Neural cell (in vitro differentiated cells): Measurements from ENCODE around the gene TM9SF1. TPM values are rescaled to one million over a fixed set of nuclear protein-coding genes. Genes with fewer than 3 reads are reported as not detected.

Experiments
- H2AFZ ChIP-seq: fragments of 200-600, 300-800 bp; sonication (generic), shearing (Covaris generic); 2 replicates; pipeline ENCODE4 v1.6.0; 2014; ENCODE audit warnings: low read depth, mild to moderate bottlenecking, antibody characterized with exemption, low read length, moderate library complexity
- H3F3A ChIP-seq: fragments of 200-600 bp; shearing (Covaris generic); 2 replicates; pipeline ENCODE4 v1.6.1; 2016; ENCODE audit warnings: mild to moderate bottlenecking, moderate library complexity, mixed read lengths, antibody characterized with exemption, low read length; ENCODE audit not compliant: insufficient read depth, poor library complexity, severe bottlenecking
- H3K27ac ChIP-seq: fragments of 200-600, 300-800 bp; sonication (generic), shearing (Covaris generic); 2 replicates; pipeline ENCODE4 v1.5.1; 2014; ENCODE audit warnings: mild to moderate bottlenecking, low read length, moderate library complexity
- H3K27me3 ChIP-seq: fragments of 300-800, 200-600 bp; sonication (generic), shearing (Covaris generic); 2 replicates; pipeline ENCODE4 v1.6.0; 2014; ENCODE audit warnings: mild to moderate bottlenecking, low read depth, low read length, moderate library complexity; ENCODE audit not compliant: insufficient read depth
- H3K36me3 ChIP-seq: fragments of 300-800, 200-600 bp; sonication (generic), shearing (Covaris generic); 2 replicates; pipeline ENCODE4 v1.5.1; 2014; ENCODE audit warnings: mild to moderate bottlenecking, antibody characterized with exemption, low read length, moderate library complexity; ENCODE audit not compliant: insufficient read depth
- H3K4me2 ChIP-seq: fragments of 300-800, 200-600 bp; sonication (generic), shearing (Covaris generic); 2 replicates; pipeline ENCODE4 v1.6.0; 2014; ENCODE audit warnings: mild to moderate bottlenecking, low read length
- H3K4me3 ChIP-seq: fragments of 300-800, 200-600 bp; sonication (generic), shearing (Covaris generic); 2 replicates; pipeline ENCODE4 v1.5.1; 2014; ENCODE audit warnings: mild to moderate bottlenecking, low read length, moderate library complexity
- H3K79me2 ChIP-seq: fragments of 200-600 bp; shearing (Covaris generic); replicated peaks from 2 replicates; pipeline ENCODE4 v1.6.0; 2014; ENCODE audit warnings: mild to moderate bottlenecking, low read length, moderate library complexity; ENCODE audit not compliant: insufficient read depth
- H3K9ac ChIP-seq: fragments of 300-800, 200-600 bp; sonication (generic), shearing (Covaris generic); 2 replicates; pipeline ENCODE4 v1.6.1; 2016; ENCODE audit warnings: mild to moderate bottlenecking, low read length, mixed read lengths
- H3K9me2 ChIP-seq: fragments of 200-600 bp; shearing (Covaris generic); 2 replicates; pipeline ENCODE4 v1.6.1; 2016; ENCODE audit warnings: mild to moderate bottlenecking, low read length, mixed read lengths; ENCODE audit not compliant: insufficient read depth
- H3K9me3 ChIP-seq: fragments of 200-600, 300-800 bp; sonication (generic), shearing (Covaris generic); 2 replicates; pipeline ENCODE4 v1.6.1; 2016; ENCODE audit warnings: mild to moderate bottlenecking, mixed run types, low read length, moderate library complexity, mixed read lengths
- H4K20me1 ChIP-seq: fragments of 200-600 bp; shearing (Covaris generic); 2 replicates; pipeline ENCODE4 v1.6.1; 2016; ENCODE audit warnings: mild to moderate bottlenecking, mixed run types; ENCODE audit not compliant: insufficient read depth
- CTCF ChIP-seq: fragments of 450-650 bp; IDR thresholded peaks from 2 replicates; pipeline ENCODE4 v1.5.1; 2014; ENCODE audit warnings: antibody characterized with exemption, mild to moderate bottlenecking, moderate library complexity; ENCODE audit not compliant: poor library complexity, severe bottlenecking
- EP300 ChIP-seq: fragments of 450-650 bp; conservative IDR thresholded peaks from 2 replicates; pipeline ENCODE4 v1.6.1; 2014; ENCODE audit warnings: antibody characterized with exemption, mild to moderate bottlenecking, moderate library complexity; ENCODE audit not compliant: poor library complexity, severe bottlenecking
- EZH2 ChIP-seq: fragments of 200-600, 300-800 bp; shearing (Covaris generic), sonication (generic); IDR thresholded peaks from 2 replicates; pipeline ENCODE4 v1.6.1; 2014; ENCODE audit warnings: antibody characterized with exemption, low read length, borderline replicate concordance, mild to moderate bottlenecking; ENCODE audit not compliant: insufficient read depth, poor library complexity, severe bottlenecking
- MXI1 ChIP-seq: fragments of 450-650 bp; conservative IDR thresholded peaks from 2 replicates; pipeline ENCODE4 v1.6.1; 2014; ENCODE audit warnings: antibody characterized with exemption, mild to moderate bottlenecking; ENCODE audit not compliant: poor library complexity, severe bottlenecking
- POLR2AphosphoS5 ChIP-seq: IDR thresholded peaks from 2 replicates; pipeline ENCODE4 v1.6.1; 2012
- RAD21 ChIP-seq: fragments of 450-650 bp; conservative IDR thresholded peaks from 2 replicates; pipeline ENCODE4 v1.6.1; 2014; ENCODE audit warnings: antibody characterized with exemption, mild to moderate bottlenecking, moderate library complexity
- REST ChIP-seq: IDR thresholded peaks from 2 replicates; pipeline ENCODE4 v1.6.1; 2012; ENCODE audit warnings: borderline replicate concordance
- SMC3 ChIP-seq: fragments of 450-650 bp; conservative IDR thresholded peaks from 2 replicates; pipeline ENCODE4 v1.6.1; 2014; ENCODE audit warnings: antibody characterized with exemption, mild to moderate bottlenecking, moderate library complexity; ENCODE audit not compliant: poor library complexity
- TAF1 ChIP-seq: IDR thresholded peaks from 2 replicates; pipeline ENCODE4 v1.6.1; 2012; ENCODE audit warnings: low read depth
- polyA plus RNA-seq: library from polyadenylated mRNA; depleted of rRNA; stranded (reverse); fragments of >200 nt; gene quantifications from 2 replicates; pipeline ENCODE4 v1.2.3, GENCODE V29; 2014

The TM9SF1 gene
- polyA plus RNA-seq, 1 donor from 2014 or later: 25.1 TPM

- no peaks in the 10 kb centered on the region for H3K9me2 ChIP-seq
- H2AFZ ChIP-seq: no peak overlapping the region
- H3K4me2 ChIP-seq: no peak overlapping the region
- H3K9ac ChIP-seq: no peak overlapping the region
- no peak overlapping the region for H3K4me3 ChIP-seq
- no peaks in the 10 kb centered on the region for H3K9me3 ChIP-seq
- no peak overlapping the region for H3K27ac ChIP-seq
- no peaks in the 10 kb centered on the region for H3K27me3 ChIP-seq
- H4K20me1 ChIP-seq: no peaks in the 10 kb centered on the region
- TF ChIP-seq EP300 (no peak), REST (no peak), TAF1 (no peak), MXI1 (no peak), POLR2AphosphoS5 (no peak), EZH2 (no peak), CTCF (no peak), RAD21 (no peak), SMC3 (no peak)
- no peaks in the 10 kb centered on the region for H3K36me3 ChIP-seq
- peaks cover 13% of the 10 kb centered on the region for H3K79me2 ChIP-seq
- H3F3A ChIP-seq: peaks cover 11% of the 10 kb centered on the region
Measured at GRCh38 chr14:24144451-24144850, 50.8 kb downstream of the TM9SF1 start.

GRCh38 chr14:24143511-24143910 lies 51.7 kb downstream of the TM9SF1 start:
- Histone ChIP-seq H3K27ac (no peak overlapping the region), H2AFZ (no peak overlapping the region), H3K36me3 (no peaks in the 10 kb centered on the region), H3K9ac (no peak overlapping the region), H3K79me2 (peaks cover 19% of the 10 kb centered on the region), H3K9me3 (no peaks in the 10 kb centered on the region), H3K27me3 (no peaks in the 10 kb centered on the region), H3K4me3 (no peak overlapping the region), H4K20me1 (no peaks in the 10 kb centered on the region), H3K4me2 (no peak overlapping the region), H3K9me2 (no peaks in the 10 kb centered on the region), H3F3A (peaks cover 11% of the 10 kb centered on the region)
- no peak for TF ChIP-seq CTCF
- TF ChIP-seq POLR2AphosphoS5: no peak
- TF ChIP-seq EZH2: no peak
- no peak for TF ChIP-seq TAF1
- TF ChIP-seq EP300: no peak
- TF ChIP-seq RAD21: no peak
- TF ChIP-seq MXI1: no peak
- TF ChIP-seq SMC3: no peak
- no peak for TF ChIP-seq REST
